SJSA1 (cell line): ENCODE data around the gene PDGFB. TPM values are rescaled to one million over a fixed set of nuclear protein-coding genes. Genes with fewer than 3 reads are reported as not detected.
A peak's percentile ranks its signal among the peaks of the same experiment; 100 is the strongest.

Experiments
- DNase-seq, 2 experiments: peaks; one replicate each; pipeline ENCODE4 v3.0.0-alpha.2; 2015 to 2020; ENCODE audit warnings: low spot score in 2 of 2, low read depth in 1 of 2
- H3K27ac ChIP-seq: fragments of 250-450 bp; sonication (Bioruptor Pico); 2 replicates; pipeline ENCODE4 v1.5.1; 2020; ENCODE audit warnings: mild to moderate bottlenecking, moderate library complexity
- H3K27me3 ChIP-seq: fragments of 250-450 bp; sonication (Bioruptor Pico); replicated peaks from 2 replicates; pipeline ENCODE4 v1.5.1; 2020; ENCODE audit warnings: mild to moderate bottlenecking, moderate library complexity
- H3K36me3 ChIP-seq: fragments of 250-450 bp; sonication (Bioruptor Pico); 2 replicates; pipeline ENCODE4 v1.5.1; 2020; ENCODE audit warnings: mild to moderate bottlenecking
- H3K4me1 ChIP-seq: fragments of 250-450 bp; sonication (Bioruptor Pico); replicated peaks from 2 replicates; pipeline ENCODE4 v1.6.1; 2021; ENCODE audit warnings: mild to moderate bottlenecking
- H3K4me3 ChIP-seq: fragments of 250-450 bp; sonication (Bioruptor Pico); 2 replicates; pipeline ENCODE4 v1.5.1; 2020; ENCODE audit warnings: mild to moderate bottlenecking
- H3K9me3 ChIP-seq: fragments of 250-450 bp; sonication (Bioruptor Pico); replicated peaks from 2 replicates; pipeline ENCODE4 v1.5.1; 2020; ENCODE audit warnings: mild to moderate bottlenecking
- total RNA-seq: library from RNA; depleted of rRNA; stranded (reverse); fragments of >200 nt; shearing (Covaris generic); gene quantifications from 2 replicates; pipeline ENCODE4 v1.2.3, GENCODE V29; 2014; rRNA removed

The PDGFB gene
- 0.13 TPM in 1 of 2 replicates, not detected in the other for total RNA-seq

DNA sequence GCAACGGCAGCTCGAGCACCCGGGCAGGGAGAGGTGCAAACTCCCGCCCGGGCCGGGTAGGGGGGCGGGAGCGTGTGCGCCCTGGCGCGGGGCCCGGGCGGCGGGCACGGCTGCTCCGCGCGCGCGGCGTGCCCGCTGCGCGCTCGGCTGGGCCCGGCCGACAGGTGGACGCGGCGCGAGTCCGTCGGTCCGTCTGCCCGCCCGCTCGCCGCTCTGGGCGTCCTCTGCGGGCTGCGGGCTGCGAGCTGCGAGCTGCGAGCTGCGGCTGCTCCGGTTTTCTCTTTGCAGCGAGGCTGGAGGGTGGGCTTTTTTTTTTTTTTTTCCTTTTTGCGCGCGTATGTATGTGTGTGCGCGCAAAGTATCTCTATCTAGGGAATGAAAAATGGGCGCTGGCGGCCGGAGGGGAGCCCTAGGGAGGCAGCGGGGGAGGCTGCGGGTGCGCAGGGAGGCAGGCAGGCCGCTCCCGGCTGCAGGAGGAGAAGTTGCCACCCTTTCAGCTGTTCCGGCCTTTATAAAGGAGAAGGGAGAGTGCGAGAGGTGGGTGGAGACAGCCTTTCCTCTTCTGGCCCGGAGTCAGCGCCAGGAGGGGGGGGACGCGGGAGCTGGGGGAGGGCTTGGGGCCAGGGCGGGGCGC, at the start of gene PDGFB:
TSS of gene PDGFB (minus strand) at position 487 of the 634 bp plus-strand sequence. CDS start 1,019 bp downstream, outside the sequence.
- Histone ChIP-seq H3K36me3 (no peaks in the 10 kb centered on the region), H3K27me3 (peaks cover 35% of the 10 kb centered on the region), H3K4me1 (peaks cover 23% of the 10 kb centered on the region), H3K4me3 (0 out of 2 replicates have a peak within 1 kb of the TSS, but pooled peaks have one; percentile 8), H3K27ac (no peak within 1 kb of the TSS), H3K9me3 (peaks cover 2% of the 10 kb centered on the region; the same call in 1 of the 2 replicates)
- DNase-seq, result no peak

DNA sequence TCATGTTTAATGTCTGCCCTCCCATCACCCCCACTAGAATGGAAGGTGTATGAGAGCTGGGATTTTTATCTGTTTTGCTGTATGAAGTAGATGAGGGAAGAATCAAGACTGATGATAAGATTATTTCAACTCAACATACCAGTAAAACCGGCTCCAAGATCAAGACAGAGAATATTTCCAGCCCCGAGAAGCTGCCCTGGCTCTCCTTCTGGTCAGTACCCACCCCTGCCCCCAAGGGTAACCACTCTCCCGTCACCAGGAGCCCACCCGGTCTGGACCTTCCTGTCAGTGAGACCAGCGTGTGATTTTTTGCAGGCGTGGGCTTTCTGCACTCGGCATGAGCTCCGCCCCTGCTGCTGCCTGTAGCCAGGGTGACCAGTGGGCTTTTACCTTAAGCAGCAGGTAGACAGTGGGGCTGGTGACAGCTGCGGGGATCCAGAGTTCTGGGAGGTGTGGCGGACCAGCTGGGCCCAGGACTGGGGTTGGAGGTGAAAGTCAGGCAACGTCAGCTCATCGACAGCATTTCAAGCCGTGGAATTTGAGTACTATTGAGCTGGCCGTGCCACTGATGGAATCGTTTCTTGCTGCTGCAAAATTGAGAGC, 49.1 kb upstream of the PDGFB start:
- H3K4me3 ChIP-seq, result no peak overlapping the region
- no peaks in the 10 kb centered on the region for H3K36me3 ChIP-seq
- peaks cover 64% of the 10 kb centered on the region for H3K4me1 ChIP-seq
- no peak for DNase-seq
- no peaks in the 10 kb centered on the region for H3K9me3 ChIP-seq
- no peak overlapping the region for H3K27ac ChIP-seq
- no peaks in the 10 kb centered on the region for H3K27me3 ChIP-seq

DNA sequence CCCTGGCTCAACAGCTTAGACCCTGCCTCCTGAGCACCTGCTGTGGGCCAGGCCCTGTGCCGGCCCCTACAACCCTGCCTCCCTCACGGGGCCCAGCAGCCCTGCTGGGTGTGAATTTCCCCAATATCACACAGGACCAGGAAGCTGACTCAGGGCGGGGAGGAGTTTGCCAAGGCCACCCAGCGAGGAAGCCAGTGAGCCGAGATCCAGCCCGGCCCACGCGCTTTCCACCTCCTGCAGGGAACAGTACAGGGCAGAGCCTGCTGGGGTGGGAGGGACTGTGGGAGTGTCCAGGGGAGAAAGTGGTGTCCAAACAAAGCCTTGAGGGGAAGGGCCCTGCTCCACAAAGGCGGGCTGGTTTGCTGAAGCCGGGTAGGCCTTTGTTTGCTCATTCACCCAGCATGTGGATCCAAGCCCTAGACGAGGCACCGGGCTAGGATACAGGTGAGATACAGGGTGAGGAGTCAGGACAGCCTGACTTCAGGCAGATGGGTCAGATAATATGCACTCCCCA, 47.8 kb upstream of the PDGFB start:
- Histone ChIP-seq H3K36me3 (no peaks in the 10 kb centered on the region), H3K27me3 (no peaks in the 10 kb centered on the region), H3K27ac (peak overlapping the region; percentile 85), H3K9me3 (no peaks in the 10 kb centered on the region), H3K4me1 (peaks cover 56% of the 10 kb centered on the region), H3K4me3 (no peak overlapping the region)
- peak; percentile 97 to 99 for DNase-seq

GRCh38 chr22:39292031-39292462, 47.3 kb upstream of the PDGFB start:
- Histone ChIP-seq H3K27me3 (no peaks in the 10 kb centered on the region), H3K9me3 (no peaks in the 10 kb centered on the region), H3K36me3 (no peaks in the 10 kb centered on the region), H3K4me3 (no peak overlapping the region), H3K27ac (peak overlapping the region; percentile 85), H3K4me1 (peaks cover 52% of the 10 kb centered on the region)
- DNase-seq, result peak in 1 of 2 experiments; percentile 92

DNA sequence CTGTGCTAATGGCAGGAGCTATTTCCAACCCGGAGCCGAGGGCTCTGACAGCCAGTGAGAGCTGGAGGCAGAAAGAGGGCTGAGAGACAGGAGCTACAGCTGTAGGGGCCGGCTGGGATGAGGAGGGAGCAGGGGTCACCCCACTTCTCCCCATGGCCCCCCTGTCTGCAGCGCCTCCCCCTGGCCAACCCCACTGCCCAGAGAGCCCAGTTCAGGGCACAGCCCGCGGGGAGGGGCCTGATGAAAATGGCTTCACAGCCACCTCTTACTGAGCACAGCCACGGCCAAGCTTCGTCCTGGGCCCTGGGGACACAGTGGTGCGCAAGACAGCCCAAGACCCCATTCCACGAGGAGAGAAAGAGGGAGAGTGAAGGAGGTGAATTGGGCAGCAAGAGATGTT, 46.7 kb upstream of the PDGFB start:
- Histone ChIP-seq H3K9me3 (no peaks in the 10 kb centered on the region), H3K4me3 (no peak overlapping the region), H3K27me3 (no peaks in the 10 kb centered on the region), H3K36me3 (no peaks in the 10 kb centered on the region), H3K27ac (peak overlapping the region; percentile 85), H3K4me1 (peaks cover 52% of the 10 kb centered on the region)
- DNase-seq, result no peak

DNA sequence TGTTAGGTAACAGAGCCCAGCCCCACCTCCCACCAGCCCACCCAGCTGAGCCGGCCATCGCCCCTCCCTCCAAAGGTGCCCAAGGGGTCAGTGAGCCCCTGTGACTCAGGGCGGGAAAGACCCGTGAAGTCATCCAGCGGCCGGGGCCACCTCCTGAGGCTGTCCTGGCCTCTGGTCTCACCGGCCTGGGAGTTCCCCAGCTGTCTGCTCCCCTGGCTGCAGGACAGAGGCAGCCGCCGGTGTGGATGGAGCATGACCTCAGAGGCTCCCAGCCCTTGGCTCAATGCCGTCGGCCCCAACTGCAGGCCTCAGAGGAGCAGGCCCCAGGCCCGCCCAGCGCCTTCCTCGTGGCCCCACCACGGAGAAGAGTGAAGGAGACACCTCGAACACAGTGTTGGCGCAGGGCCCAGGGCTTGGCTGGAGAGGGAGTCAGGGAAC, 46.0 kb upstream of the PDGFB start:
- Histone ChIP-seq H3K9me3 (no peaks in the 10 kb centered on the region), H3K4me3 (no peak overlapping the region), H3K27ac (peak overlapping the region; percentile 85), H3K27me3 (no peaks in the 10 kb centered on the region), H3K36me3 (no peaks in the 10 kb centered on the region), H3K4me1 (peaks cover 49% of the 10 kb centered on the region)
- peak; percentile 84 to 91 for DNase-seq

DNA sequence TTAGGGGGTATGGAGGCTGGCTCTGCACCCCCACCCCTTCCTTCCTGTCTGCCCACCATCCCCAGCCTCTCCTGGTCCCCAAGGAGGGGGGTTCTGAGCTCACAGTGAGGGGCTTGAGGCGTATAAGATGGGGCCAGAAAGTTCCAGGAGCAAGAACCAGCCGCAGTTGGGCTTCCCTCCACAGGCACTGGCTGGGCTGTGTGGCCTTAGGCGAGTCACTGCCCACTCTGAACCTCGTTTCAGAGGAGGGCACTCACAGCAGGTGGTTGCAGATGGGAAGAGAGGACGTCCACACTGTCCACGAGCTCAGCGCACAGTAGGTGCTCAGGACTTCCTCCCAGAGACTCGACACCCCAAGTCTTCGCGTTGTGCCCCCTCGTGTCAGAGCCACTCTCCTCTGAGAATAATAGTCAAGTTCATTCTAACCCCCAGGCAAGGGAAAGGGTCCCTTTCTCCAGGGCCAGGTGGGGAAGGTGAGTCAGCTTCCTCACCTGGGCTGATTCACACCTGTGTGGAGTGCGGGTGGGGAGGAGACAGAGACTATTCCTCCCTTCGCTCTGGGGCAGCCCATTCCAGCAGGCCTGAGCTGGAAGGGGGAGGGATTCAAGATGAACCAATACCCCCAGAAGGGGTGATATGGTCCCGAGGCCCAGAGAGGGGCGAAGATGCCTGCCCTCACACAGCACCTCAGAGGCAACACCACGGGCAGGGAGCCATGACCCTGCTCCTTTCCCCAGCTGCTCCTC, 45.4 kb upstream of the PDGFB start:
- no peaks in the 10 kb centered on the region for H3K36me3 ChIP-seq
- peak overlapping the region; percentile 85 for H3K27ac ChIP-seq
- no peak for DNase-seq
- no peaks in the 10 kb centered on the region for H3K27me3 ChIP-seq
- H3K9me3 ChIP-seq, result no peaks in the 10 kb centered on the region
- H3K4me3 ChIP-seq, result no peak overlapping the region
- peaks cover 47% of the 10 kb centered on the region for H3K4me1 ChIP-seq

GRCh38 chr22:39289533-39289932, 44.8 kb upstream of the PDGFB start:
- no peak for DNase-seq
- Histone ChIP-seq H3K27me3 (no peaks in the 10 kb centered on the region), H3K36me3 (no peaks in the 10 kb centered on the region), H3K4me3 (no peak overlapping the region), H3K9me3 (no peaks in the 10 kb centered on the region), H3K27ac (no peak overlapping the region), H3K4me1 (peaks cover 42% of the 10 kb centered on the region)

DNA sequence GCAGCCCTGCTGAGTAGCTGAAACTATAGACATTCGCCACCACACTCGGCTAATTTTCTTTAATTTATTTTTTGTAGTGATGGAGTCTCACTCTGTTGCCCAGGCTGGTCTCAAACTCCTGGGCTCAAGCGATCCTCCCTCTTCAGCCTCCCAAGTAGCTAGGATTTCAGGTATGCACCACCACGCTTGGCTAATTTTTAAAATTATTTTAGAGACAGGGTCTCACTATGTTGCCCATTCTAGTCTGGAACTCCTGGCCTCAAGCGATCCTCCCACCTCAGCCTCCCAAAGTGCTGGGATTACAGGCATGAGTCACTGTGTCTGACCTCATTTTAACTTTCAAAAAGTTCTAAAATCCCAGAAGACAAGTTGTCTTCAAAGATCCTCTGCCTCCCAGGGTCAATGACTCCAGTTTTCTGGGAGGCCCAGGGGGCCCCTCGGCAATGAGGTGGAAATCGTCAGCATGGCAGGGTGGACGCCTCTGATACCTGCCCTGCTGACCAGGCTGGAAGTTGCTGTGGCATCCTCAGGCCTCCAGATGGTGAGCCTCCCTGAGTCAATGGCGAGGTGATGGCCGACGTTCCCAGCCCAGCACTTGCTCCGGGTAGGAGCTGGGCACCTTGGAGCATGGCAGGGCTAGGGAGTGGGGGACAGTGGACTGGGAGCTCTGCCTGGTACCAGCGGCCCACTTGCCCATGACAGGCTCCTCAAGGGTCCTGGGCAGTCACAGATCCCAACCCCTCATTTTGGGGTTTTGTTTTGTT, 43.5 kb upstream of the PDGFB start:
- H3K36me3 ChIP-seq, result no peaks in the 10 kb centered on the region
- no peaks in the 10 kb centered on the region for H3K27me3 ChIP-seq
- DNase-seq, result no peak
- no peak overlapping the region for H3K4me3 ChIP-seq
- H3K9me3 ChIP-seq, result no peaks in the 10 kb centered on the region
- H3K4me1 ChIP-seq, result peaks cover 52% of the 10 kb centered on the region
- no peak overlapping the region for H3K27ac ChIP-seq

DNA sequence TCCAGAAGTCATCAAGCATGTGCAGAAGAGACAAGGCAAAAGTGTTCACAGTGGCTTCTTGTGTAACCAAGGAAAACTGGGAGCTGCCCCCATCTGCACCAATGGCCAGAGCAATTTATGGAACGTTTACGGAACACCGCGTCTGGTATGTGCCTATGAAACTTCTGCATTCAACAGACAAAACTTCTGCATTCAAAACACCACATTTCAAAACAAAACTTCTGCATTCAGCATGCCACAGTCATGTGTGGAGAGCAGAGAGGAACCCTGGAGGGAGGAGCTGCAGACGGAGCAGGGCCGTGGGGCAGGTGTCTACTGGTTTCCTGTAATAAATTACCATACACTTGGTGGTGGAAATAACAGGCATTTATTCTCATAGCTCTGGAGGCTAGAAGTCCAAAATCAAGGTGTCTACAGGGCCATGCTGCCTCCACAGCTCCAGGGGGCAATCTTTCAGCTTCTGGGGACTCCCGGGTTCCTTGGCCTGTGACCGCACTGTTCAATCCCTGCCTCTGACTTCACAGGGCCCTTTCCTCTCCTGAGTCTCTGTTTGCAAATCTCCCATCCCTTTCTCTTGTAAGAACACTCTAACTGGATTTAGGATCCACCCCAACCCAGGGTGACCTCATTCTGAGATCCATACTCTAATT, 42.4 kb upstream of the PDGFB start:
- DNase-seq, result no peak
- no peaks in the 10 kb centered on the region for H3K9me3 ChIP-seq

DNA sequence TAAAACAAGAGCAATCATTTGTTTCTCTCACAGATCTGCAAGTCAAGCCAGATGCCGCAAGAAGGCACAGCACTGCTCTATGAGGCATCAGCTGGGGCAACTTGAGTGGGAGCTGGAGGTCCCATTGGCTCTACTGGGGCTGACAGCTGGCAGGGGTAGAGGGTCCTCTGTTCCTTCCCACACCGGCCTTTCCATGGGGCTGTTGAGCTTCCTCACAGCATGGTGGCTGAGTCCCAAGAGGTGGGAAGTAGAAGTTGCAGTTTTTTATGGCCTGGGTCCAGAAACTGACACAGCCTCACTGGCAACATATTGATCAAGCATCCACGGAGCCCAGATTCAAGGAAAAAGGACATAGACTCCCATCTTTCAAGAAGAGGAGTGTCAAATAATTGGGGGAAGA, 40.2 kb upstream of the PDGFB start:
- Histone ChIP-seq H3K36me3 (no peaks in the 10 kb centered on the region), H3K9me3 (no peaks in the 10 kb centered on the region), H3K27me3 (no peaks in the 10 kb centered on the region), H3K4me3 (no peak overlapping the region), H3K27ac (no peak overlapping the region), H3K4me1 (peaks cover 41% of the 10 kb centered on the region)
- DNase-seq, result no peak

More for the DNA sequence above, 42.4 kb upstream of the PDGFB start:
- no peak overlapping the region for H3K27ac ChIP-seq
- no peak overlapping the region for H3K4me3 ChIP-seq
- no peaks in the 10 kb centered on the region for H3K27me3 ChIP-seq
- peaks cover 53% of the 10 kb centered on the region for H3K4me1 ChIP-seq
- no peaks in the 10 kb centered on the region for H3K36me3 ChIP-seq

DNA sequence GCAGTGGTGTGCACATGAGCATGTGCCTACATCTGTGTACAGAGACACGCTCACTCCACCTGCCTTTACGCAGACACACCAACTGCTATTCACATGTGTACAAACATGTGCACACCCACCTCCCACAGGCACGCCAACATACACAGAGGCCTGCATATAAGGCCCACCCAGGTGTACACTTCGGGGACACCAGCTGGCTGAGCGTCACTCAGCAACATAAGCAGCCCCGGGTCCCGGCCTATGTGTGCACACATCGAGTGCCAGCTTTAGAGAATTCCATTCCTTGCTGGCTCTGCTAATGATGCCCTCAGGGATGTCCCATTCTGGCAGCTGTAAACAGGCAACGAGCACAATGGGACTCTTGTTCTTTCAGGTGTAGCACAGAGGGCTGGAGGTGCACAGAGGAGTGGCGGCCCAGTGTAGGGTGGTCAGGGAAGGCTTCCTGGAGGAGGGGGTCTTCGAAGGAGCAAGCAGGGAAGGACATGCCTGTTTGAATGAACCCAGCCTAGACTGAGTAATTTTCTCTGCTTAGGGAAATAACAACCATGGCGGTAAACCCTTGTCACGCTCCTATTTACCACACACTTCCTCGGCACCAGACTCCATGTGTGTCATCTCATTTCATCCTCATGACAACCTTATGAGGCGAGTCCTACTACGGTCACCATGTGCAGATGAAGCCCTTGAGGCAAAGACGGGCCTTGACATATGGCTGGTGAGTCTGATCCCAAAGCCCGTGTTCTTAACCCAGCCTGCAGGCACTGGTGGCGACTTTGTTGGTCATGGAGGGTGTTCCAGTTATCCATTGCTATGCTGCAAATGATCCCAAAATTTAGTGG, 39.6 kb upstream of the PDGFB start:
- DNase-seq, result no peak
- no peaks in the 10 kb centered on the region for H3K36me3 ChIP-seq
- H3K4me3 ChIP-seq, result no peak overlapping the region
- H3K27me3 ChIP-seq, result no peaks in the 10 kb centered on the region
- no peaks in the 10 kb centered on the region for H3K9me3 ChIP-seq
- peak overlapping the region; percentile 70; the same call in 1 of the 2 replicates for H3K27ac ChIP-seq
- peaks cover 44% of the 10 kb centered on the region for H3K4me1 ChIP-seq
